H1 (cell line): ENCODE results near the gene KIF26B. TPM values are rescaled to one million over a fixed set of nuclear protein-coding genes. Genes with fewer than 3 reads are reported as not detected.

Experiments
- CTCF ChIA-PET: fragments of 300-600 bp; sonication (Branson Sonifier 250); formaldehyde crosslinking; loops from one replicate; lab custom pipeline; 2021; ENCODE audit not compliant: partially characterized antibody; lab: Charles Lee
- POLR2A ChIA-PET: fragments of 300-600 bp; sonication (Branson Sonifier 250); formaldehyde crosslinking; loops from one replicate; lab custom pipeline; 2021; ENCODE audit warnings: inconsistent platforms; ENCODE audit not compliant: partially characterized antibody; lab: Charles Lee
- DNase-seq, 2 experiments: peaks; one replicate each; pipeline versions ENCODE4 v3.0.0 to v3.0.0-alpha.2; 2010 to 2022; ENCODE audit warnings: low spot score in 2 of 2, low read depth in 1 of 2, mixed read lengths in 1 of 2
- FAIRE-seq: peaks from 2 replicates; lab custom pipeline; 2011; peaks lifted over from hg19 to GRCh38; lab: Jason Lieb, UNC
- H2AFZ ChIP-seq: 2 replicates; pipeline ENCODE4 v1.8.1; 2012; ENCODE audit warnings: low read length, inconsistent platforms
- H2AK5ac ChIP-seq: 2 replicates; pipeline ENCODE4 v1.6.1; 2013; ENCODE audit warnings: low read depth, low read length
- H2BK120ac ChIP-seq: replicated peaks from 2 replicates; pipeline ENCODE3; 2013; ENCODE audit warnings: low read depth, low read length, inconsistent platforms
- H2BK12ac ChIP-seq: 2 replicates; pipeline ENCODE4 v1.6.1; 2013; ENCODE audit warnings: low read depth, low read length
- H2BK15ac ChIP-seq: 2 replicates; pipeline ENCODE4 v1.6.1; 2013; ENCODE audit warnings: low read length
- H2BK20ac ChIP-seq: 2 replicates; pipeline ENCODE4 v1.6.1; 2013; ENCODE audit warnings: low read length
- H2BK5ac ChIP-seq: 2 replicates; pipeline ENCODE4 v1.6.1; 2013; ENCODE audit warnings: low read depth, low read length
- H3K14ac ChIP-seq: 2 replicates; pipeline ENCODE4 v1.6.1; 2013; ENCODE audit warnings: inconsistent platforms; ENCODE audit not compliant: insufficient read length
- H3K18ac ChIP-seq: 2 replicates; pipeline ENCODE4 v1.6.1; 2013; ENCODE audit warnings: low read length; ENCODE audit errors: extremely low read depth
- H3K23ac ChIP-seq: 2 replicates; pipeline ENCODE4 v1.6.1; 2013; ENCODE audit warnings: inconsistent platforms; ENCODE audit not compliant: insufficient read length
- H3K23me2 ChIP-seq: 2 replicates; pipeline ENCODE4 v1.6.1; 2013; ENCODE audit warnings: low read depth, low read length
- H3K27ac ChIP-seq: 2 replicates; pipeline ENCODE4 v1.6.1; 2011; ENCODE audit warnings: low read depth, low read length, inconsistent platforms
- H3K27me3 ChIP-seq, 4 experiments: replicated peaks in 1 of 4; 1 replicate in 1 of 4; 2 replicates in 3 of 4; pipeline versions ENCODE4 v1.6.1 to v1.8.1; 2011 to 2013; ENCODE audit warnings: low read length in 3 of 4, mild to moderate bottlenecking in 3 of 4, inconsistent platforms in 2 of 4, mixed read lengths in 2 of 4, moderate library complexity in 1 of 4; ENCODE audit not compliant: control insufficient read depth in 3 of 4, insufficient read depth in 3 of 4; ENCODE audit errors: extremely low read depth in 1 of 4
- H3K36me3 ChIP-seq, 4 experiments: 2 replicates each; pipeline versions ENCODE4 v1.6.1 to v1.8.1; 2011 to 2013; ENCODE audit warnings: mild to moderate bottlenecking in 4 of 4, low read length in 3 of 4, moderate library complexity in 2 of 4, control low read depth in 1 of 4, inconsistent platforms in 1 of 4; ENCODE audit not compliant: insufficient read depth in 4 of 4, control insufficient read depth in 2 of 4
- H3K4ac ChIP-seq: replicated peaks from 2 replicates; pipeline ENCODE3; 2013; ENCODE audit warnings: low read length, low read depth, mixed read lengths, inconsistent platforms; ENCODE audit not compliant: insufficient read length
- H3K4me1 ChIP-seq, 4 experiments: replicated peaks in 1 of 4; 1 replicate in 1 of 4; 2 replicates in 3 of 4; pipeline versions ENCODE4 v1.6.1 to v1.8.1; 2011 to 2013; ENCODE audit warnings: low read length in 3 of 4, inconsistent platforms in 2 of 4, mixed read lengths in 1 of 4; ENCODE audit not compliant: insufficient read depth in 4 of 4, control insufficient read depth in 3 of 4
- H3K4me2 ChIP-seq, 2 experiments: 2 replicates each; pipeline versions ENCODE4 v1.6.1 to v1.8.1; 2011 to 2013; ENCODE audit warnings: low read depth in 2 of 2, low read length in 2 of 2, control low read depth in 1 of 2, inconsistent platforms in 1 of 2, mild to moderate bottlenecking in 1 of 2; ENCODE audit not compliant: insufficient read depth in 1 of 2
- H3K4me3 ChIP-seq, 4 experiments: fragments of 200-600, 300-600 bp in 1 of 4; sonication (generic), shearing (Covaris generic), sonication (Bioruptor Twin) in 1 of 4; 2 replicates each; pipeline versions ENCODE4 v1.5.1 to v1.8.1; 2011 to 2016; ENCODE audit warnings: low read length in 4 of 4, low read depth in 3 of 4, control low read depth in 2 of 4, inconsistent platforms in 2 of 4, mild to moderate bottlenecking in 2 of 4, mixed read lengths in 1 of 4, moderate library complexity in 1 of 4; ENCODE audit not compliant: insufficient read depth in 2 of 4; ENCODE audit errors: extremely low read depth in 1 of 4
- H3K56ac ChIP-seq: replicated peaks from 2 replicates; pipeline ENCODE3; 2013; ENCODE audit warnings: low read depth, mild to moderate bottlenecking, mixed read lengths, low read length, inconsistent platforms; ENCODE audit not compliant: insufficient read length
- H3K79me1 ChIP-seq: 2 replicates; pipeline ENCODE4 v1.6.1; 2013; ENCODE audit warnings: low read depth, low read length, control low read depth
- H3K79me2 ChIP-seq, 2 experiments: 2 replicates each; pipeline versions ENCODE4 v1.6.1 to v1.8.1; 2012 to 2013; ENCODE audit warnings: low read length in 2 of 2, mild to moderate bottlenecking in 2 of 2, inconsistent platforms in 1 of 2; ENCODE audit not compliant: insufficient read depth in 2 of 2, control insufficient read depth in 1 of 2
- H3K9ac ChIP-seq, 4 experiments: replicated peaks in 1 of 4; 1 replicate in 1 of 4; 2 replicates in 3 of 4; pipeline versions ENCODE4 v1.6.1 to v1.8.1; 2011 to 2013; ENCODE audit warnings: low read depth in 3 of 4, low read length in 3 of 4, control low read depth in 2 of 4, mild to moderate bottlenecking in 2 of 4, moderate library complexity in 2 of 4, inconsistent platforms in 1 of 4; ENCODE audit errors: extremely low read depth in 1 of 4
- H3K9me3 ChIP-seq, 2 experiments: 2 replicates each; pipeline versions ENCODE4 v1.6.1 to v1.8.1; 2012 to 2013; ENCODE audit warnings: mild to moderate bottlenecking in 2 of 2, moderate library complexity in 2 of 2, control low read depth in 1 of 2, inconsistent platforms in 1 of 2, low read depth in 1 of 2, low read length in 1 of 2, mixed read lengths in 1 of 2; ENCODE audit not compliant: insufficient read depth in 2 of 2
- H4K20me1 ChIP-seq, 2 experiments: replicated peaks in 1 of 2; 2 replicates each; pipeline versions ENCODE3 to v1.8.1; 2011 to 2013; ENCODE audit warnings: inconsistent platforms in 2 of 2, low read length in 2 of 2, mild to moderate bottlenecking in 1 of 2; ENCODE audit not compliant: insufficient read depth in 2 of 2, control insufficient read depth in 1 of 2
- H4K5ac ChIP-seq: 2 replicates; pipeline ENCODE4 v1.6.1; 2013; ENCODE audit warnings: low read length, low read depth, mixed read lengths, inconsistent platforms; ENCODE audit not compliant: insufficient read length
- H4K8ac ChIP-seq: 2 replicates; pipeline ENCODE4 v1.8.0; 2013; ENCODE audit warnings: mild to moderate bottlenecking, moderate library complexity, low read length, inconsistent platforms; ENCODE audit not compliant: insufficient read depth; ENCODE audit errors: extremely low read depth
- H4K91ac ChIP-seq: replicated peaks from 2 replicates; pipeline ENCODE3; 2013; ENCODE audit warnings: low read length, mixed read lengths, inconsistent platforms; ENCODE audit not compliant: insufficient read length
- CHD1 ChIP-seq: IDR thresholded peaks from 2 replicates; pipeline ENCODE4 v1.6.1; 2012; ENCODE audit warnings: low read depth, low read length, improper control_type of control experiment
- RAD21 ChIP-seq, 2 experiments: IDR thresholded peaks in 1 of 2; conservative IDR thresholded peaks in 1 of 2; 2 replicates each; pipeline ENCODE4 v1.6.1; 2011; ENCODE audit warnings: low read depth in 2 of 2, low read length in 2 of 2, improper control_type of control experiment in 1 of 2, inconsistent platforms in 1 of 2, mild to moderate bottlenecking in 1 of 2, moderate library complexity in 1 of 2
- SP1 ChIP-seq: IDR thresholded peaks from 2 replicates; pipeline ENCODE4 v1.6.1; 2011; ENCODE audit warnings: low read depth, low read length
- WGBS, 2 experiments: shearing (Covaris generic) in 1 of 2; methylation state at CpG; one replicate each; pipeline versions ENCODE4 v1.1.6 to v1.1.7; 2013 to 2015; ENCODE audit warnings: low lambda C conversion rate in 2 of 2, mixed read lengths in 2 of 2, inconsistent platforms in 1 of 2, low coverage in 1 of 2, missing lambda C conversion rate in 1 of 2; ENCODE audit not compliant: insufficient replicate concordance in 2 of 2, insufficient coverage in 1 of 2, insufficient read length in 1 of 2; ENCODE audit errors: extremely low coverage in 1 of 2, missing lambda C conversion rate in 1 of 2; 5-methylcytosine and 5-hydroxymethylcytosine counted together
- polyA plus RNA-seq, 7 experiments: library from polyadenylated mRNA; depleted of rRNA in 3 of 7; stranded (reverse) in 5 of 7; unstranded in 2 of 7; fragments of >200 nt in 5 of 7; fragments of 200-250 nt in 2 of 7; gene quantifications; 1 replicate in 5 of 7; 2 replicates in 1 of 7; 4 replicates in 1 of 7; pipeline versions ENCODE4 v1.2.1 to v1.2.3, GENCODE V29; 2011 to 2013; ENCODE audit warnings: missing spikeins in 2 of 7, mixed read lengths in 2 of 7
- total RNA-seq: library from RNA; stranded (reverse); fragmentation: NEBNext Ultra II Directional; extraction: Animal tissue kit (Norgen Biotek cat#: 25700); gene quantifications from 2 replicates; pipeline ENCODE4 v1.2.1, GENCODE V29; 2021

Gene KIF26B
- total and polyA plus RNA-seq, 2 of the 8 experiments (the other 6 are each of a cell fraction or from before 2014, with no cell fraction given): 0.06 to 0.28 TPM

DNA sequence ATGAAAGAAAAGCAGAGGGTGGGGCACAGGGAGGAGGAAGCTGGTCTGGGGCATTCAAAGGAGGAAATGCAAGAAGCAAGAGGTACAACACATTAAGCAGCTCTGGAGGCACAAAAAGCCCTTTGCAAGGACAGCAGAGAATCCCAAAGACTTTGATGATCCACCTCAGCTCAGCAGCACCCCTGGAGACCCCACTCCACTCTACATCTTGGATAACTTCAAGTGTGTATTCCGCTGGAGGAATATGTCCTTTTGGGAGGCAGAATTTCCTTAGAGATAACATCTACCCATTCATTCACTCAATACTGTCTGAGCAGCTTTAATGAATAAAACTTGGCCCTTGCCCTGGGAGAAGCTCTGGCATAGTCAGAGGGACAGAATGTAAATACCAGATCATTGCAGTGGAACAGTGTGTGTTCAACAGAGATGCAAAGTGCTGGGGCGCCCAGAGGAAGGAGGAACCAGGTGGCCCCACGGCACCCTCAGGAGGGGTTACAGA, 599.7 kb downstream of the KIF26B start:
- no peaks in the 10 kb centered on the region for H3K9me3 ChIP-seq
- H3K56ac ChIP-seq: no peak overlapping the region
- H3K79me2 ChIP-seq: no peaks in the 10 kb centered on the region
- H3K14ac ChIP-seq: no peak overlapping the region
- no peaks in the 10 kb centered on the region for H3K79me1 ChIP-seq
- no peaks in the 10 kb centered on the region for H3K27me3 ChIP-seq
- H3K4me2 ChIP-seq: no peak overlapping the region
- H4K91ac ChIP-seq: no peak overlapping the region
- no peak overlapping the region for H3K4ac ChIP-seq
- no peak overlapping the region for H3K18ac ChIP-seq
- H4K8ac ChIP-seq: no peak overlapping the region
- H3K36me3 ChIP-seq: no peaks in the 10 kb centered on the region; a peak in 1 of 8 replicates
- TF ChIP-seq SP1 (no peak), RAD21 (IDR thresholded peaks at IDR 0.05 in 1 of 2, conservative IDR thresholded peaks at IDR 0.05 in 1 of 2; ENCODE audit: low read depth in 2 of 2, low read length in 2 of 2) (peak in 1 of 2 experiments; percentile 26; a peak in 1 of 4 replicates), CHD1 (no peak)
- FAIRE-seq (no peak), DNase-seq (no peak)
- no peaks in the 10 kb centered on the region for H3K23me2 ChIP-seq
- H4K5ac ChIP-seq: no peak overlapping the region
- H3K23ac ChIP-seq: no peak overlapping the region
- no peak overlapping the region for H2AK5ac ChIP-seq
- H3K9ac ChIP-seq: no peak overlapping the region
- WGBS, 2 experiments: 88% methylated on average over 3 of the region's 3 CpGs; no CpG with 5 or more reads in 1 of the 2 experiments
- peaks cover 0 to 4% (median 2%) of the 10 kb centered on the region in 4 experiments; a peak in 4 of 7 replicates for H3K4me1 ChIP-seq
- H2BK20ac ChIP-seq: no peak overlapping the region
- H3K4me3 ChIP-seq: no peak overlapping the region
- no peak overlapping the region for H2BK15ac ChIP-seq
- H2BK12ac ChIP-seq: no peak overlapping the region
- CTCF ChIA-PET: interaction anchor here (0.9 to 1.6 kb wide), 10 partner anchors 9 to 291 kb away, joined by 3 to 5 read pairs (median 3); no protein-coding TSS in a partner anchor
- no peak overlapping the region for H2BK120ac ChIP-seq
- H2BK5ac ChIP-seq: no peak overlapping the region
- H4K20me1 ChIP-seq: no peaks in the 10 kb centered on the region
- no peak overlapping the region for H3K27ac ChIP-seq
- POLR2A ChIA-PET: no interaction called here
- no peak overlapping the region for H2AFZ ChIP-seq
